Activated naive CD8-positive, alpha-beta T cell treated with anti-CD3 and anti-CD28 coated beads for 36 hours (primary cell): ENCODE measurements around the gene SAP130. TPM values are rescaled to one million over a fixed set of nuclear protein-coding genes. Genes with fewer than 3 reads are reported as not detected.

Source experiments
- DNase-seq: peaks from one replicate; pipeline ENCODE4 v3.0.0; 2021
- H3K27ac Mint-ChIP-seq: one replicate; pipeline ENCODE4 v1.8.0; 2022; ENCODE audit warnings: mild to moderate bottlenecking, moderate library complexity, mixed read lengths
- H3K27me3 Mint-ChIP-seq: one replicate; pipeline ENCODE4 v1.8.0; 2022; ENCODE audit warnings: mild to moderate bottlenecking, mixed read lengths
- H3K36me3 Mint-ChIP-seq: one replicate; pipeline ENCODE4 v1.8.0; 2021; ENCODE audit warnings: mild to moderate bottlenecking, mixed read lengths
- H3K4me1 Mint-ChIP-seq: one replicate; pipeline ENCODE4 v1.8.0; 2021; ENCODE audit warnings: mixed read lengths
- H3K4me3 Mint-ChIP-seq: one replicate; pipeline ENCODE4 v1.8.0; 2022; ENCODE audit warnings: mild to moderate bottlenecking, moderate library complexity, mixed read lengths
- H3K9me3 Mint-ChIP-seq: one replicate; pipeline ENCODE4 v1.8.0; 2022; ENCODE audit warnings: mixed read lengths
- total RNA-seq, 2 experiments: library from RNA; stranded (reverse); gene quantifications; one replicate each; pipeline ENCODE4 v1.2.3, GENCODE V29; 2021

The SAP130 gene
- total RNA-seq, 2 experiments from 2014 or later = 24.4 to 26.7 TPM

GRCh38 chr2:128037649-128038048 is 9.8 kb upstream of the SAP130 start:
- peaks cover 7% of the 10 kb centered on the region for H3K36me3 Mint-ChIP-seq
- H3K9me3 Mint-ChIP-seq = peaks cover 19% of the 10 kb centered on the region
- no peaks in the 10 kb centered on the region for H3K4me1 Mint-ChIP-seq
- no peak overlapping the region for H3K27ac Mint-ChIP-seq
- DNase-seq = no peak
- H3K4me3 Mint-ChIP-seq = no peak overlapping the region
- H3K27me3 Mint-ChIP-seq = peaks cover 3% of the 10 kb centered on the region

GRCh38 chr2:128036748-128037607 is 9.1 kb upstream of the SAP130 start:
- Mint-ChIP-seq H3K4me1 (no peaks in the 10 kb centered on the region), H3K27me3 (peaks cover 3% of the 10 kb centered on the region), H3K36me3 (peaks cover 7% of the 10 kb centered on the region), H3K9me3 (peaks cover 17% of the 10 kb centered on the region), H3K4me3 (no peak overlapping the region), H3K27ac (no peak overlapping the region)
- no peak for DNase-seq

- H3K27ac Mint-ChIP-seq = no peak overlapping the region
- H3K27me3 Mint-ChIP-seq = no peaks in the 10 kb centered on the region
- peaks cover 7% of the 10 kb centered on the region for H3K36me3 Mint-ChIP-seq
- H3K9me3 Mint-ChIP-seq = peaks cover 7% of the 10 kb centered on the region
- peaks cover 8% of the 10 kb centered on the region for H3K4me1 Mint-ChIP-seq
- DNase-seq = no peak
- H3K4me3 Mint-ChIP-seq = no peak overlapping the region
Measured at GRCh38 chr2:128032092-128032491, 4.2 kb upstream of the SAP130 start.

DNA sequence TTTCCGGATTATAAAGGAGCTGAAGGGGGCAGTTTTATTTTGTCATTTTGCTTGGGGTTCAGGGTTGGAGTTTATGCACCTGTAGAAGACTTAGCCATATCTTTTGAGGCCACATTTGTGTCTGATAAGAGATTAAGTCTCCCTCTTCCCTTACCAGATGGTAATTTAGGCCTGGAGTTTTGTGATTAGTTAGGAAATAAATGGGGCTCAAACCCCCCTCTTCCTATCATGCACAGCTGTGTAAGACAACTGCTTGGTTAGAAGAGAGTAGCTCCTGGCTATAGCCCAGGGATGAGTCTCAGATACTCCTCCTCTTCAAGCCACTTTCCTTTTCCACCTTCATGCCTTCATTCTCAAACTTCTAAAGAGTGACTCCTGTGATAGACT is 802 bp upstream of the SAP130 start:
- no peaks in the 10 kb centered on the region for H3K9me3 Mint-ChIP-seq
- H3K27me3 Mint-ChIP-seq = no peaks in the 10 kb centered on the region
- H3K4me1 Mint-ChIP-seq = peaks cover 18% of the 10 kb centered on the region
- H3K27ac Mint-ChIP-seq = peak overlapping the region; percentile 60
- H3K36me3 Mint-ChIP-seq = peaks cover 1% of the 10 kb centered on the region
- DNase-seq = no peak
- H3K4me3 Mint-ChIP-seq = peak overlapping the region; percentile 73

- Mint-ChIP-seq H3K27me3 (no peaks in the 10 kb centered on the region), H3K9me3 (no peaks in the 10 kb centered on the region), H3K27ac (peak overlapping the region; percentile 80), H3K4me1 (peaks cover 22% of the 10 kb centered on the region), H3K4me3 (peak overlapping the region; percentile 73), H3K36me3 (peaks cover 1% of the 10 kb centered on the region)
- DNase-seq = peak; percentile 99
Measured at GRCh38 chr2:128027278-128027800, 520 bp downstream of the SAP130 start.

GRCh38 chr2:128026448-128027277 is 1.2 kb downstream of the SAP130 start:
- peak overlapping the region; percentile 83 for H3K27ac Mint-ChIP-seq

GRCh38 chr2:128024816-128025215 is 3.0 kb downstream of the SAP130 start:
- H3K27me3 Mint-ChIP-seq = no peaks in the 10 kb centered on the region
- H3K27ac Mint-ChIP-seq = no peak overlapping the region
- no peaks in the 10 kb centered on the region for H3K9me3 Mint-ChIP-seq
- no peak overlapping the region for H3K4me3 Mint-ChIP-seq
- H3K36me3 Mint-ChIP-seq = peaks cover 1% of the 10 kb centered on the region
- DNase-seq = no peak
- H3K4me1 Mint-ChIP-seq = peaks cover 22% of the 10 kb centered on the region

More at GRCh38 chr2:128026448-128027277, 1.2 kb downstream of the SAP130 start:
- no peak for DNase-seq
- Mint-ChIP-seq H3K4me1 (peaks cover 22% of the 10 kb centered on the region), H3K27me3 (no peaks in the 10 kb centered on the region), H3K4me3 (peak overlapping the region; percentile 98), H3K9me3 (no peaks in the 10 kb centered on the region), H3K36me3 (peaks cover 1% of the 10 kb centered on the region)

DNA sequence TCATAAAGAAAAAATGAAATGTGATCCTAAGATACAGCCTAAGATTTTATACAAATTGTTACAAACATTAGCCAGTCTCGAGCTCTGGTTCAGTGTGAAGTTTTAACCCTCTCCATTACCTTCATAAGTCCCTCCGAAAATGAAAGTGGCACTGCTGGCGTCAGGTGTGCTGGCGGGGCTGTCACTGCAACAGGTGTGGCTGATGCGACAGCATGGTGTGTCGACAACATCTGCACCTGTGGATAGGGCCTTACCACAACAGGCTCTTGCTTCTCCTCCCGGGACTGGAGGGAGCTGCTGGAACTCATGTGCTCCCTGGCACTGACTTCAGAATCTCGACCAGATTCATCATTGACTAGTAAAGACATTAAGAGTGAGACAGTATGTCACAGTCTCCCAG is 10.3 kb downstream of the SAP130 start:
- Mint-ChIP-seq H3K4me3 (no peak overlapping the region), H3K36me3 (peaks cover 11% of the 10 kb centered on the region), H3K27ac (no peak overlapping the region), H3K4me1 (peaks cover 2% of the 10 kb centered on the region), H3K27me3 (no peaks in the 10 kb centered on the region), H3K9me3 (no peaks in the 10 kb centered on the region)
- no peak for DNase-seq

DNA sequence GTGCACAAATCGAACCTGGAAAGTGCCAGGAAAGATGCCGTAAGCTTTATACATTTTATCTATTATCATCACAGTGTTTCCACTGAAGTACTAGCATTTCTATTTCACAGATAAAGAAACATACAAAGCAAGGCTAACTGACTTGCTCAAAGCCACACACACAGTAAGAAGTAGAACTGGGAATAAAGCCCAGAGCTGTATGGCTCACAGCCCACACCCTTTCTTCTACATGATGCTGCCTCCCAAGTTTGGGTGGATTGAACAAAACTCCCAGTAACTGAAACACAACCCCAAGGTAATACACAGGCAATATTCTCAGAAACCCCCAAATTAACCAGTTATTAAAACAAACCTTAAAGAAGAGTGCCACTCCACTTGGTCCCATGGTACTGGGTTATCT is 11.2 kb downstream of the SAP130 start:
- no peak for DNase-seq
- Mint-ChIP-seq H3K36me3 (peaks cover 12% of the 10 kb centered on the region), H3K4me1 (no peaks in the 10 kb centered on the region), H3K27ac (no peak overlapping the region), H3K27me3 (no peaks in the 10 kb centered on the region), H3K4me3 (no peak overlapping the region), H3K9me3 (no peaks in the 10 kb centered on the region)

DNA sequence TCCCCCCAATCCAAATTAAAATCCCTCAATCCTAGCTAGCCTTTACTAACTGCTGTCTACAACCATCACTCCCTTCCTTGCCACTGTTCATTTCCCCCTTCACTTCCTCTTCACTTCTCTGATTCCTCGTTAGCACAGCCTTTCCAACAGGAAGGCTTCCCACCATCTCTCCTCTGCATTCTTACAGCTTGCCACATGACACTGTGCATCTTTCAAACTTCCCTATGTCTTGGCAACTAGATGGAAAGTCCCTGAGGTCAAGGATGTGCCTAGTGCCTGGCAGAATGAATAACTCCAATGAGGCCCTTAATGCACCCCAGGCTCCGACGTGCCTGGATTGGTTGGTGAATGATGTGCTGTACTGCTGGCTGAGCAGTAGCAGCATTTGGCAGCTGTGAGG is 15.2 kb downstream of the SAP130 start:
- Mint-ChIP-seq H3K9me3 (no peaks in the 10 kb centered on the region), H3K4me1 (no peaks in the 10 kb centered on the region), H3K36me3 (peaks cover 22% of the 10 kb centered on the region), H3K4me3 (no peak overlapping the region), H3K27me3 (no peaks in the 10 kb centered on the region), H3K27ac (no peak overlapping the region)
- no peak for DNase-seq

DNA sequence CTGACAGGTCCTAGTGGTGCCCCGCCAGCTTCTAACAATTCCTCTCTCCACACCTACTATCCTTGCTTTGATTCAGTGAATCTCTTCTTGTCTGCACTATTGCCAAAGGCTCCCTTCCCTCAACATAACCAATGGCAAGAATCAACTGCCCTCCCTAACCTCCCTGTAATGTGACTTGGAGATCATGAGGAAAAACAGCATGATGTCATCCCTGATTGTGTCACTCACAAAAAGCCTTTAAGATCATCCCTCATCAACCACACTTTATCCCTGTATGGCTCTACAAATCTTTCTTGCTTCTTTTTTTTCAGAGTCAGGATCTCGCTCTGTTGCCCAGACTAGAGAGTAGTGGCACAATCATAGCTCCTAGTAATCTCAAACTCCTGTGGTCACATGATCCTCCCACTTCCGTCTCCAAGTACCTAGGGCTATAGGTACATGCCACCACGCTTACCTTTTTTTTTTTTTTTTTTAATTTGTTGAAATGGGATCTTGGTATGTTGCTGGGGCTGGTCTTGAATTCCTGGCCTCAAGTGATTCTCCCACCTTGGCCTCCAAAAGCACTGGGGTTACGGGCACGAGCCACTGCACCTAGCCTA is 19.7 kb downstream of the SAP130 start:
- Mint-ChIP-seq H3K4me1 (no peaks in the 10 kb centered on the region), H3K4me3 (no peak overlapping the region), H3K27me3 (no peaks in the 10 kb centered on the region), H3K27ac (no peak overlapping the region), H3K36me3 (peaks cover 23% of the 10 kb centered on the region), H3K9me3 (no peaks in the 10 kb centered on the region)
- DNase-seq = no peak

GRCh38 chr2:128004509-128004908 is 23.4 kb downstream of the SAP130 start:
- no peak for DNase-seq
- no peaks in the 10 kb centered on the region for H3K4me1 Mint-ChIP-seq
- H3K27ac Mint-ChIP-seq = no peak overlapping the region
- no peaks in the 10 kb centered on the region for H3K9me3 Mint-ChIP-seq
- H3K36me3 Mint-ChIP-seq = peaks cover 16% of the 10 kb centered on the region
- no peak overlapping the region for H3K4me3 Mint-ChIP-seq
- no peaks in the 10 kb centered on the region for H3K27me3 Mint-ChIP-seq

DNA sequence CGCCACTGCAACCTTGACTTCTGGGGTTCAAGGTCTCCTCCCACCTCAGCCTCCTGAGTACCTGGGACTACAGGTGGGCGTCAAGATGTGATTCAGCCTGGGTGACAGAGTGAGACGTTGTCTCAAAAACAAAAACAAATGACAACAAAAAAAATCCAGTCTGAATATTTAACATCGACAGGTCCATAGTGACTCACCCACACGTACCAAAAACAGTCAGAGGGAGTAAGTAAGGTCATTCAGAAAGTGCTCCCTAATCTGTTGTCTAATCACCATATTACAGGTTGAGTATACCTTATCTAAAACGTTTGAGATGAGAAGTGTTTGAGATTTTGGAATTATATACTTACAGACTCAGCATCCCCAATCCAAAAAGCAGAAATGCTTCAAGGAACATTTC is 24.4 kb downstream of the SAP130 start:
- peaks cover 17% of the 10 kb centered on the region for H3K36me3 Mint-ChIP-seq

DNA sequence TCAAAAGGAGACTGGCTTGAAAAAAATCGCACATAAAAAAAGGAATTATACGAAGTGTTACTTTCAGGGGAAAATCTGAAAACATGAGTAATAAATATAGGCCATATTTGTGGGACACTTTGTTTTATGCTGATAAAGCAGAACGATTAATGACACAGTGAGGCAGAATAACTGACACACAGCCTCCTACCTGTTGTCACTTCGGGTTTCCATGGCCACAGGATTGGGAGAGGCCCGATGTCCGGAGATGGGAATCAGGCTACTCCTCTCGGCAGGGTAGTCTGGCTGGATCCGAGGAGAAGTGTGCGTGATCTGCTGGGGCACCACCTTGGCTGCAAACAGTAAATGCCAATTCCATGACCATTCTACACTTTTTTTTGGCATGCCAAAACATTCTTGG is 31.7 kb downstream of the SAP130 start:
- Mint-ChIP-seq H3K9me3 (no peaks in the 10 kb centered on the region), H3K27ac (no peak overlapping the region), H3K4me1 (no peaks in the 10 kb centered on the region), H3K4me3 (no peak overlapping the region), H3K27me3 (no peaks in the 10 kb centered on the region), H3K36me3 (peaks cover 18% of the 10 kb centered on the region)
- no peak for DNase-seq

More for the DNA sequence above, 24.4 kb downstream of the SAP130 start:
- H3K27ac Mint-ChIP-seq = no peak overlapping the region
- no peaks in the 10 kb centered on the region for H3K4me1 Mint-ChIP-seq
- H3K4me3 Mint-ChIP-seq = no peak overlapping the region
- no peaks in the 10 kb centered on the region for H3K27me3 Mint-ChIP-seq
- no peak for DNase-seq
- no peaks in the 10 kb centered on the region for H3K9me3 Mint-ChIP-seq

GRCh38 chr2:127995725-127996124 is 32.1 kb downstream of the SAP130 start:
- H3K36me3 Mint-ChIP-seq = peaks cover 18% of the 10 kb centered on the region
- no peak for DNase-seq
- no peaks in the 10 kb centered on the region for H3K9me3 Mint-ChIP-seq
- no peaks in the 10 kb centered on the region for H3K4me1 Mint-ChIP-seq
- no peaks in the 10 kb centered on the region for H3K27me3 Mint-ChIP-seq
- H3K27ac Mint-ChIP-seq = no peak overlapping the region
- H3K4me3 Mint-ChIP-seq = no peak overlapping the region
